Osteoblast (primary cell): ENCODE data around the gene BCAS3. TPM values are rescaled to one million over a fixed set of nuclear protein-coding genes. Genes with fewer than 3 reads are reported as not detected.

Experiments used
- DNase-seq: peaks from one replicate; pipeline ENCODE4 v3.0.0; 2011; ENCODE audit warnings: low spot score, mixed read lengths; ENCODE audit not compliant: insufficient read length; ENCODE audit errors: missing footprints
- H2AFZ ChIP-seq: 2 replicates; pipeline ENCODE4 v1.6.0; 2011; ENCODE audit warnings: mild to moderate bottlenecking, low read length
- H3K27ac ChIP-seq: 2 replicates; pipeline ENCODE4 v1.5.1; 2011; ENCODE audit warnings: mild to moderate bottlenecking, low read depth, low read length, moderate library complexity
- H3K27me3 ChIP-seq: 2 replicates; pipeline ENCODE4 v1.6.0; 2012; ENCODE audit warnings: mild to moderate bottlenecking, control low read depth, inconsistent platforms, low read length, moderate library complexity; ENCODE audit not compliant: insufficient read depth
- H3K36me3 ChIP-seq: 2 replicates; pipeline ENCODE4 v1.5.1; 2011; ENCODE audit warnings: mild to moderate bottlenecking, low read length, control low read depth, moderate library complexity; ENCODE audit not compliant: insufficient read depth
- H3K4me1 ChIP-seq: 2 replicates; pipeline ENCODE4 v1.5.1; 2011; ENCODE audit warnings: mild to moderate bottlenecking, low read length, control low read depth, moderate library complexity; ENCODE audit not compliant: insufficient read depth
- H3K4me2 ChIP-seq: 2 replicates; pipeline ENCODE4 v1.6.0; 2011; ENCODE audit warnings: mild to moderate bottlenecking, low read length; ENCODE audit not compliant: insufficient read depth
- H3K4me3 ChIP-seq: fragments of 200-600 bp; sonication (generic); 3 replicates; pipeline ENCODE4 v1.5.1; 2012; ENCODE audit warnings: mild to moderate bottlenecking, low read length, inconsistent platforms; ENCODE audit not compliant: insufficient read depth
- H3K79me2 ChIP-seq: 2 replicates; pipeline ENCODE4 v1.6.0; 2012; ENCODE audit warnings: mild to moderate bottlenecking, low read length, control low read depth, inconsistent platforms; ENCODE audit not compliant: insufficient read depth
- H3K9me3 ChIP-seq: 2 replicates; pipeline ENCODE4 v1.5.1; 2011; ENCODE audit warnings: low read depth, low read length, control low read depth
- H4K20me1 ChIP-seq: 2 replicates; pipeline ENCODE4 v1.6.0; 2012; ENCODE audit warnings: mild to moderate bottlenecking, low read length, control low read depth; ENCODE audit not compliant: insufficient read depth
- total RNA-seq: library from RNA; depleted of rRNA; stranded (reverse); fragments of >200 nt; gene quantifications from 2 replicates; pipeline ENCODE4 v1.2.3, GENCODE V29; 2012
- TF ChIP-seq, protein P1 (sequence below): IDR thresholded peaks from 2 replicates; pipeline ENCODE4 v1.5.1; 2011; ENCODE audit warnings: mild to moderate bottlenecking, low read depth, low read length, moderate library complexity; ENCODE audit errors: extremely low read depth

The BCAS3 gene
- total RNA-seq, 1 donor, result 31.5 TPM

DNA sequence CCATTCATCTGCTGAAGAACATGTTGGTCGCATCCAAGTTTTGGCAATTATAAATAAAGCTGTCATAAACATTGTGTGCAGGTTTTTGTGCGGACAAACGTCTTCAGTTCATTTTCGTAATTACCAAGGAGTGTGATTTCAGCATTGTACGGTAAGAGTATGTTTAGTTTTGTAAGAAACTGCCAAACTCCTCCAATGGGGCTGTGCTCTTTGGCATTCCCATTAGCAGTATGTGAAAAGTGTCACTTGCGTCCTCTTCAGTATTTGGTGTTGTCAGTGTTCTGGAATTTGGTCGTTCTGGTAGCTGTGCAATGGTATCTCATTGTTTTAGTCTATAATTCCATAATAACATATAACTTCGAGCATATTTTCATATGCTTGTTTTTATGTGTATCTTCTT is 120.9 kb downstream of the BCAS3 start:
- Histone ChIP-seq H3K27me3 (no peaks in the 10 kb centered on the region), H3K9me3 (no peaks in the 10 kb centered on the region), H4K20me1 (no peaks in the 10 kb centered on the region), H3K27ac (no peak overlapping the region), H3K4me2 (no peak overlapping the region), H3K79me2 (no peaks in the 10 kb centered on the region), H3K4me3 (no peak overlapping the region), H2AFZ (no peak overlapping the region), H3K36me3 (no peaks in the 10 kb centered on the region), H3K4me1 (no peaks in the 10 kb centered on the region)
- no peak for DNase-seq
- TF ChIP-seq, protein P1, sequence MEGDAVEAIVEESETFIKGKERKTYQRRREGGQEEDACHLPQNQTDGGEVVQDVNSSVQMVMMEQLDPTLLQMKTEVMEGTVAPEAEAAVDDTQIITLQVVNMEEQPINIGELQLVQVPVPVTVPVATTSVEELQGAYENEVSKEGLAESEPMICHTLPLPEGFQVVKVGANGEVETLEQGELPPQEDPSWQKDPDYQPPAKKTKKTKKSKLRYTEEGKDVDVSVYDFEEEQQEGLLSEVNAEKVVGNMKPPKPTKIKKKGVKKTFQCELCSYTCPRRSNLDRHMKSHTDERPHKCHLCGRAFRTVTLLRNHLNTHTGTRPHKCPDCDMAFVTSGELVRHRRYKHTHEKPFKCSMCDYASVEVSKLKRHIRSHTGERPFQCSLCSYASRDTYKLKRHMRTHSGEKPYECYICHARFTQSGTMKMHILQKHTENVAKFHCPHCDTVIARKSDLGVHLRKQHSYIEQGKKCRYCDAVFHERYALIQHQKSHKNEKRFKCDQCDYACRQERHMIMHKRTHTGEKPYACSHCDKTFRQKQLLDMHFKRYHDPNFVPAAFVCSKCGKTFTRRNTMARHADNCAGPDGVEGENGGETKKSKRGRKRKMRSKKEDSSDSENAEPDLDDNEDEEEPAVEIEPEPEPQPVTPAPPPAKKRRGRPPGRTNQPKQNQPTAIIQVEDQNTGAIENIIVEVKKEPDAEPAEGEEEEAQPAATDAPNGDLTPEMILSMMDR, result no peak

DNA sequence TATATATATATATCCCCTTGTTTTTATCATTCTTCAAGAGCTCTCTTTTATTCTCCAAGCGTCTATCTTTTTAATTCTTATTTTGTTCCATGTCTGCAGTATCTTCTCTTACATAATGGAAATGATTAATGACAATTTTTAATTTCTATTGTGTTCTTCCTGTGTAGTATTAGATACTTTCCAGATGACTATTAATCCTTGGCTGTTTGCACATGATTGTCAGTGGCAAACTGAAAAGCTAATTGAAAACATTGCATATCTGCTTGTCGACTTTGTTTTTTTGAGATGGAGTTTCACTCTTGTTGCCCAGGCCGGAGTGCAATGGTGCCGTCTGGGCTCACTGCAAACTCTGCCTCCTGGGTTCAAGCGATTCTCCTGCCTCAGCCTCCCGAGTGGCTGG is 124.7 kb downstream of the BCAS3 start:
- Histone ChIP-seq H3K79me2 (no peaks in the 10 kb centered on the region), H3K4me1 (no peaks in the 10 kb centered on the region), H3K27me3 (no peaks in the 10 kb centered on the region), H4K20me1 (no peaks in the 10 kb centered on the region), H3K36me3 (no peaks in the 10 kb centered on the region), H3K4me2 (no peak overlapping the region), H2AFZ (no peak overlapping the region), H3K4me3 (no peak overlapping the region), H3K9me3 (no peaks in the 10 kb centered on the region), H3K27ac (no peak overlapping the region)
- DNase-seq, result no peak
- TF ChIP-seq, protein P1, result no peak

DNA sequence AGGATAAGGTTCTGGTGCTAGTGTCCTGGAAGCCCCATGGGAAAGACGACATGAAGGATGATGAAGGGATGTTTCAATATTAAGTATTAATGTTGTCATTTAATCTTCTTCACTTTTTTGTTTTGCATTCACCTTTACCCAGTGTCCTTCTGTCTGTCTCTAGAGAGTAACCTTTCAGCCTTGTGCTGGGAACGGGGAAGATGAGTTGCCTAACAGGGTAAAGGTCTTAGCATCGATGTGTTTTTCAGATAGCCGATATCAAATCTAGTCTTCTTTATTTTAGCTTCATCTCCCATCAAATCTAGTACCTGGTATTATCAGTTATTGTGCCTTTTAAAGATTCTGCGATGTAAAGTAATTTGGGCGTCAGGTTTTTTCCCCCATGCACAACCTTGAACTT is 125.4 kb downstream of the BCAS3 start:
- H3K36me3 ChIP-seq, result no peaks in the 10 kb centered on the region
- H3K27me3 ChIP-seq, result no peaks in the 10 kb centered on the region
- no peaks in the 10 kb centered on the region for H4K20me1 ChIP-seq
- no peak overlapping the region for H3K27ac ChIP-seq
- TF ChIP-seq, protein P1, result no peak
- no peak overlapping the region for H3K4me2 ChIP-seq
- no peaks in the 10 kb centered on the region for H3K9me3 ChIP-seq
- H3K4me1 ChIP-seq, result no peaks in the 10 kb centered on the region
- no peak for DNase-seq
- no peaks in the 10 kb centered on the region for H3K79me2 ChIP-seq
- H2AFZ ChIP-seq, result no peak overlapping the region
- no peak overlapping the region for H3K4me3 ChIP-seq

DNA sequence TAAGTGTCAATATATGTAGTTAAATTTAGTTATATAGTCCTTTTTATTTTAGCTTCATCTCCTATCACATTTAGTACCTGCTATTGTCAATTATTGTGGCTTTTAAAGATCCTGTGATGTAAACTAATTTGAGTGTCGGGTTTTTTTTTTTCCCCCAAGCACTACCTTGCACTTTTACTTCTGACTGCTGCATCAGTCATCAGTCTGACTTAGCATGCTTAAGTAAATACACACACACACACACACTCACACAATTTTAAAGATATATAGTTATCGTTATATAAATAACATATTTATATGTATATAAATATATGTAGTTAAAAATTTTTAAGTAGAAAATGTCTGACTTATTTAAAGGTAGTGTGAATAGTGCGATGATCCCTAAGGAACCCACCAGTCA is 127.2 kb downstream of the BCAS3 start:
- TF ChIP-seq, protein P1, result no peak
- no peaks in the 10 kb centered on the region for H3K79me2 ChIP-seq
- H2AFZ ChIP-seq, result no peak overlapping the region

More for the DNA sequence above, 127.2 kb downstream of the BCAS3 start:
- Histone ChIP-seq H3K27me3 (no peaks in the 10 kb centered on the region), H3K9me3 (no peaks in the 10 kb centered on the region), H3K4me2 (no peak overlapping the region), H3K27ac (no peak overlapping the region), H4K20me1 (no peaks in the 10 kb centered on the region), H3K4me1 (no peaks in the 10 kb centered on the region), H3K4me3 (no peak overlapping the region), H3K36me3 (no peaks in the 10 kb centered on the region)
- DNase-seq, result no peak
